Smooth muscle cell (in vitro differentiated cells): ENCODE results near the gene MTERF1. TPM values are rescaled to one million over a fixed set of nuclear protein-coding genes. Genes with fewer than 3 reads are reported as not detected.

Source experiments
- DNase-seq: peaks from one replicate; lab custom pipeline; 2025; ENCODE audit not compliant: unreplicated experiment; lab: John Stamatoyannopoulos, UW
- H2AFZ ChIP-seq: fragments of 200-600 bp; sonication (generic); 2 replicates; pipeline ENCODE4 v1.6.0; 2016; ENCODE audit warnings: antibody characterized with exemption, low read depth, mild to moderate bottlenecking
- H3F3A ChIP-seq: fragments of 200-600 bp; sonication (generic); 2 replicates; pipeline ENCODE4 v1.6.0; 2017; ENCODE audit warnings: antibody characterized with exemption, low read depth
- H3K27ac ChIP-seq: fragments of 200-600 bp; sonication (generic); 2 replicates; pipeline ENCODE4 v1.5.1; 2016; ENCODE audit warnings: low read depth, mild to moderate bottlenecking
- H3K27me3 ChIP-seq: fragments of 200-600 bp; sonication (generic); 2 replicates; pipeline ENCODE4 v1.6.1; 2016; ENCODE audit warnings: low read depth, mild to moderate bottlenecking
- H3K36me3 ChIP-seq: fragments of 200-600 bp; sonication (generic); 2 replicates; pipeline ENCODE4 v1.5.1; 2016; ENCODE audit warnings: low read depth
- H3K4me1 ChIP-seq: fragments of 200-600 bp; sonication (generic); 2 replicates; pipeline ENCODE4 v1.5.1; 2016; ENCODE audit warnings: low read depth
- H3K4me2 ChIP-seq: fragments of 200-600 bp; sonication (generic); 2 replicates; pipeline ENCODE4 v1.6.0; 2016; ENCODE audit warnings: mild to moderate bottlenecking
- H3K4me3 ChIP-seq: fragments of 200-600 bp; sonication (generic); 2 replicates; pipeline ENCODE4 v1.5.1; 2016; ENCODE audit warnings: mild to moderate bottlenecking
- H3K79me2 ChIP-seq: fragments of 200-600 bp; sonication (generic); 2 replicates; pipeline ENCODE4 v1.6.0; 2016; ENCODE audit warnings: low read depth, mild to moderate bottlenecking
- H3K9ac ChIP-seq: fragments of 200-600 bp; sonication (generic); 2 replicates; pipeline ENCODE4 v1.6.0; 2016; ENCODE audit warnings: low read depth
- H3K9me3 ChIP-seq: fragments of 200-600 bp; sonication (generic); replicated peaks from 2 replicates; pipeline ENCODE4 v1.5.1; 2016; ENCODE audit warnings: low read depth
- H4K20me1 ChIP-seq: fragments of 200-600 bp; sonication (generic); 2 replicates; pipeline ENCODE4 v1.6.0; 2016; ENCODE audit warnings: low read depth
- CTCF ChIP-seq: fragments of 200-600 bp; sonication (generic); IDR thresholded peaks from 2 replicates; pipeline ENCODE4 v1.5.1; 2017; ENCODE audit warnings: borderline replicate concordance, mild to moderate bottlenecking, antibody characterized with exemption; ENCODE audit not compliant: insufficient read depth, poor library complexity, severe bottlenecking
- WGBS: methylation state at CpG from one replicate; pipeline ENCODE4 v1.1.7; 2016; ENCODE audit warnings: low lambda C conversion rate; 5-methylcytosine and 5-hydroxymethylcytosine counted together
- polyA plus RNA-seq: library from polyadenylated mRNA; unstranded; fragments of >200 nt; fragmentation: Nextera tagmentation; extraction: Ambion mirVana; gene quantifications from 2 replicates; pipeline ENCODE4 v1.2.1, GENCODE V29; 2016
- total RNA-seq: library from RNA; depleted of rRNA; stranded (reverse); fragments of >200 nt; gene quantifications from 2 replicates; pipeline ENCODE4 v1.2.3, GENCODE V29; 2014

Gene MTERF1
- total and polyA plus RNA-seq, 2 experiments from 2014 or later = 6.1 to 8.9 TPM

- Histone ChIP-seq H2AFZ (no peak overlapping the region), H3K79me2 (peaks cover 27% of the 10 kb centered on the region), H3K27ac (no peak overlapping the region), H3K36me3 (no peaks in the 10 kb centered on the region), H3F3A (no peaks in the 10 kb centered on the region), H3K27me3 (no peaks in the 10 kb centered on the region), H3K9me3 (no peaks in the 10 kb centered on the region), H4K20me1 (peaks cover 4% of the 10 kb centered on the region), H3K4me3 (no peak overlapping the region), H3K4me2 (no peak overlapping the region), H3K9ac (no peak overlapping the region), H3K4me1 (peaks cover 8% of the 10 kb centered on the region)
- WGBS = 89% methylated on average over 3 of the region's 3 CpGs
- DNase-seq = no peak
- TF ChIP-seq CTCF = no peak
Measured at GRCh38 chr7:91875851-91876250, 4.7 kb downstream of the MTERF1 start.

- Histone ChIP-seq H2AFZ (no peak overlapping the region), H3K4me1 (no peaks in the 10 kb centered on the region), H3K36me3 (no peaks in the 10 kb centered on the region), H3K79me2 (peaks cover 12% of the 10 kb centered on the region), H3K9ac (no peak overlapping the region), H4K20me1 (peaks cover 7% of the 10 kb centered on the region), H3K4me2 (no peak overlapping the region), H3F3A (no peaks in the 10 kb centered on the region), H3K4me3 (no peak overlapping the region), H3K9me3 (no peaks in the 10 kb centered on the region), H3K27ac (no peak overlapping the region), H3K27me3 (no peaks in the 10 kb centered on the region)
- no peak for TF ChIP-seq CTCF
- DNase-seq = no peak
Measured at GRCh38 chr7:91872928-91873327, 7.6 kb downstream of the MTERF1 start.

- no peak overlapping the region for H3K4me2 ChIP-seq
- peaks cover 4% of the 10 kb centered on the region for H3K79me2 ChIP-seq
Measured at GRCh38 chr7:91872069-91872468, 8.4 kb downstream of the MTERF1 start.

More at GRCh38 chr7:91872069-91872468, 8.4 kb downstream of the MTERF1 start:
- Histone ChIP-seq H3K4me3 (no peak overlapping the region), H3K9me3 (no peaks in the 10 kb centered on the region), H4K20me1 (peaks cover 7% of the 10 kb centered on the region), H3K27me3 (no peaks in the 10 kb centered on the region), H3K4me1 (no peaks in the 10 kb centered on the region), H3F3A (no peaks in the 10 kb centered on the region), H3K27ac (no peak overlapping the region), H3K9ac (no peak overlapping the region), H3K36me3 (no peaks in the 10 kb centered on the region), H2AFZ (no peak overlapping the region)
- TF ChIP-seq CTCF = no peak
- DNase-seq = no peak
